GM13977 (cell line): ENCODE measurements around the gene PROSER2.

Experiments used
- DNase-seq: peaks from one replicate; pipeline ENCODE4 v3.0.0; 2012; ENCODE audit warnings: low spot score
- CTCF ChIP-seq: IDR thresholded peaks from 2 replicates; pipeline ENCODE4 v1.5.1; 2012; ENCODE audit warnings: mild to moderate bottlenecking, control low read depth; ENCODE audit not compliant: insufficient read depth; ENCODE audit errors: extremely low read depth, missing control alignments
- in situ Hi-C: fragments of 300-500 bp; cut with MboI; formaldehyde crosslinking; loops from one replicate; pipeline ENCODE4 v1.12.0; 2022; ENCODE audit warnings: low sequenced_read_pairs, low pct_unique_long_range_greater_than_20kb, mixed read lengths, inconsistent platforms; ENCODE audit not compliant: unreplicated experiment

PROSER2 gene

DNA sequence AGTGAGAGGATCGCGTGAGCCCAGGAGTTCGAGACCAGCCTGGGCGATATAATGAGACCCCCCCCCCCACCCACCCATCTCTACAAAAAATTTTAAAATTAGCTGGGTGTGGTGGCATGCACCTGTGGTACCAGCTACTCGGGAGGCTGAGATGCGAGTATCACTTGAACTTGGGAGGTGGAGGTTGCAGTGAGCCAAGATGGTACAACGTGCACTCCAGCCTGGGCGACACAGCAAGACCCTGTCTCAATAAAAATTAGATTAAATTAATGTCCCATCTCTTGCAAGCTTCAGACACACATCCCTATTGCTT lies 391 bp upstream of the PROSER2 start:
- in situ Hi-C loops: no loop called here
- no peak for TF ChIP-seq CTCF

DNA sequence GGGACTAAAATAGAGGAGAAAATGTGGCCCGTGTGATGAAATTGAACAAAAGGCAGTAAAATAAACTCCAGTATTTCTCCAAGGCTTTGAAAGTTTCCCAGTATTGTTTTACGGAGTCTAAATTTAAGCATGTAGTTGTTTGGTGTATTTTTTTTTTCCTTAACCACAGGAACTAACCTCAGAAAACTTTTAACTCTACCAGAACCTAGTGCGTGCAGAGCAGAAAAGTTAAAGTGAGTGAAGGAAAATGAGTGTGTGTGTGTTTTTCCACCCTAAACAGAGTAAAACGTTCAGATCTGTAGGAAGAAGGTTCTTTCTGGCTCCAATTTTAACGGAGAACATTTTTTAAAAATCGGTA lies 812 bp downstream of the PROSER2 start:
- in situ Hi-C loops: no loop called here
- no peak for TF ChIP-seq CTCF
- DNase-seq: no peak

More for the DNA sequence above, 391 bp upstream of the PROSER2 start:
- DNase-seq: no peak

- no peak for TF ChIP-seq CTCF
- in situ Hi-C loops: no loop called here
- DNase-seq: no peak
Measured at GRCh38 chr10:11824376-11824775, 1.2 kb downstream of the PROSER2 start.

- in situ Hi-C loops: no loop called here
- no peak for TF ChIP-seq CTCF
- no peak for DNase-seq
Measured at GRCh38 chr10:11824825-11825224, 1.7 kb downstream of the PROSER2 start.

- no peak for TF ChIP-seq CTCF
- in situ Hi-C loops: no loop called here
- no peak for DNase-seq
Measured at GRCh38 chr10:11825796-11826414, 2.7 kb downstream of the PROSER2 start.

DNA sequence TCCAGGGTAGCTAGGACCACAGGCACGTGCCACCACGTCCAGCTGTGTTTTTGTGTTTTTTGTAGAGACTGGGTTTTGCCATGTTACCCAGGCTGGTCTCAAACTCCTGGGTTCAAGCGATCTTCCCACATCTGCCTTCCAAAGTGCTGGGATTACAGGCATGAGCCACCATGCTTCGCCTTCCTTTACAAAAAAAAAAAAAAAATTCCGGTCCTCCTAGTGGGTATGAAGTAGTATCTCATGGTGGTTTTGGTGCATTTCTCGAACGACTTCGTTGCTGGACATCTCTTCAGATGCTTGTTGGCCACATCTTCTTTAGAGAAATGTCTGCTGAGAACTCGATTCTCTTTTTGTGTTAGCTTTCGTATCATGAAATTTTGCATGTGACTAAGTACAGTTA lies 3.9 kb downstream of the PROSER2 start:
- in situ Hi-C loops: no loop called here
- TF ChIP-seq CTCF: no peak
- DNase-seq: no peak

GRCh38 chr10:11827414-11827813 lies 4.3 kb downstream of the PROSER2 start:
- DNase-seq: no peak
- in situ Hi-C loops: no loop called here
- TF ChIP-seq CTCF: no peak
